ENCODE measurements around the gene ADAP1. TPM values are rescaled to one million over a fixed set of nuclear protein-coding genes. Genes with fewer than 3 reads are reported as not detected.

ADAP1 gene
- total and polyA plus RNA-seq, 2 of the 13 experiments (the other 11 are each of a cell fraction or from before 2014, with no cell fraction given): 10.5 to 24.6 TPM

DNA sequence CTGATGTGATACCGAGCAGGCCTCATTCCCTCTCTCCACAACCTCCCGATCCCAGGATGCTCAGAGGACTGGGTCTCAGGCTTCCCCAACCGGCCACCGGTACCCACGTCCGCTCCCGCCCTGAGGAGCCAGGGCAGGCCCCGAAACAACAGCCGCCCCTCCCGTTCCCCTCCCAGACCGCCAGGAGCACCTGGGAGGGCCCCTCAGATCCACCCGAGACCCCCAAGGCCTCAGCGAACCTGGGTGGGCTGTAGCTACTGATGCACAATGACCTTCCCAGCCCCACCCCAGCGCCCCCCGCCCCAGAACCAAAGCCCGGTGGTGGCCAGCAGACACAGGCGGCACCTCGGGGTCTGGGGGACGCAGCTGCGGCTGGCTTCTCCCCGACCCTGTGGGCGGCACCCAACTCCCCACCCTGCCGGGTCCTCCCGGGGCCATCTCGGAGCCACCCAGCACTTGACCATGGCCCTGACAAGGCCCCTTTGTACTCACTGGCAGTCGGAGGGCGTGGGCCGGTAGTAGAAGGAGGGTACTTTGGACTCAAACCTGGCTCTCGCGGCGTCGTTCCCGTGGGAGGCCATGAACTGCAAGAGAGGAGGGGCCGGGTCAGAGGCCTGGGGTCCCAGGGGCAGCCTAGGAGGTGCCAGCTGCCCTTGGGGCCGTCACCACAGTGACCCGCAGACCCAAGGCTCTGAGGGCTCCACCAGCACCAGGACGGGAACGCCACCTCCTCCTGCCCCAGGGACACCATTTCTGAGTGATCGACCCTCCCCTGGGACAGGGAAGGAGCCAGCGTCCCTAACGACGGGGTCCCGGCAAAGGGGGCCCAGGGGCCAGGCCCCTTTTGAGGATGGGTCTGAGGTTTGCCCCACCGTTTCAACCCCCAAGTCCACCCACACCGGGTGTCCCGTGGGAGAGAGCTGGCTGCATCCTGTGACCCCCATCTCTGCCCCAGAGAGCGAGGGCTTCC lies 28.1 kb downstream of the ADAP1 start (continued):
- TF ChIP-seq TBL1XR1 (IDR thresholded peaks at IDR 0.05; ENCODE audit: borderline replicate concordance, low read length, partially characterized antibody) (peak; percentile 94), TBX3 (IDR thresholded peaks at IDR 0.05; ENCODE audit: borderline replicate concordance) (no peak), GATAD2A (CRISPR knock-in tag; IDR thresholded peaks at IDR 0.05) (peak; percentile 89), EHMT2 (IDR thresholded peaks at IDR 0.05; ENCODE audit: borderline replicate concordance, low read depth, low read length) (no peak), ZNF768 (CRISPR knock-in tag; IDR thresholded peaks at IDR 0.05) (no peak), DNMT1 (CRISPR knock-in tag; IDR thresholded peaks at IDR 0.05) (0 out of 2 replicates have a peak, but pooled peaks have one; percentile 44), SOX6 (IDR thresholded peaks at IDR 0.05) (no peak), SOX6 (CRISPR knock-in tag; IDR thresholded peaks at IDR 0.05) (peak; percentile 89), ZNF782 (CRISPR knock-in tag; IDR thresholded peaks at IDR 0.05; ENCODE audit: borderline replicate concordance) (no peak), AGO1 (IDR thresholded peaks at IDR 0.05; ENCODE audit: low read depth, low read length, poor library complexity, severe bottlenecking) (no peak), JUND (CRISPR knock-in tag; IDR thresholded peaks at IDR 0.05) (peak; percentile 30; the same call in 1 of the 2 replicates), SIX4 (CRISPR knock-in tag; IDR thresholded peaks at IDR 0.05) (no peak), ZBTB7A (CRISPR knock-in tag; IDR thresholded peaks at IDR 0.05) (peak; percentile 92), ZNF746 (CRISPR knock-in tag; IDR thresholded peaks at IDR 0.05) (peak; percentile 88; the same call in 1 of the 2 replicates), NFE2L2 (IDR thresholded peaks at IDR 0.05; ENCODE audit: low read length) (no peak), ZNF337 (CRISPR knock-in tag; IDR thresholded peaks at IDR 0.05; ENCODE audit: borderline replicate concordance, low read depth) (0 out of 2 replicates have a peak, but pooled peaks have one; percentile 55), SNAPC2 (CRISPR knock-in tag; IDR thresholded peaks at IDR 0.05) (no peak), NRL (CRISPR knock-in tag; IDR thresholded peaks at IDR 0.05; ENCODE audit: borderline replicate concordance) (no peak), KLF16 (CRISPR knock-in tag; IDR thresholded peaks at IDR 0.05) (peak in 1 of 2 experiments; percentile 55; a peak in 2 of 4 replicates), DMAP1 (CRISPR knock-in tag; IDR thresholded peaks at IDR 0.05) (peak; percentile 73)
- TF ChIP-seq, protein P1, sequence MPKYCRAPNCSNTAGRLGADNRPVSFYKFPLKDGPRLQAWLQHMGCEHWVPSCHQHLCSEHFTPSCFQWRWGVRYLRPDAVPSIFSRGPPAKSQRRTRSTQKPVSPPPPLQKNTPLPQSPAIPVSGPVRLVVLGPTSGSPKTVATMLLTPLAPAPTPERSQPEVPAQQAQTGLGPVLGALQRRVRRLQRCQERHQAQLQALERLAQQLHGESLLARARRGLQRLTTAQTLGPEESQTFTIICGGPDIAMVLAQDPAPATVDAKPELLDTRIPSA (CRISPR knock-in tag; IDR thresholded peaks at IDR 0.05; ENCODE audit: borderline replicate concordance): no peak
- TF ChIP-seq, protein P2, sequence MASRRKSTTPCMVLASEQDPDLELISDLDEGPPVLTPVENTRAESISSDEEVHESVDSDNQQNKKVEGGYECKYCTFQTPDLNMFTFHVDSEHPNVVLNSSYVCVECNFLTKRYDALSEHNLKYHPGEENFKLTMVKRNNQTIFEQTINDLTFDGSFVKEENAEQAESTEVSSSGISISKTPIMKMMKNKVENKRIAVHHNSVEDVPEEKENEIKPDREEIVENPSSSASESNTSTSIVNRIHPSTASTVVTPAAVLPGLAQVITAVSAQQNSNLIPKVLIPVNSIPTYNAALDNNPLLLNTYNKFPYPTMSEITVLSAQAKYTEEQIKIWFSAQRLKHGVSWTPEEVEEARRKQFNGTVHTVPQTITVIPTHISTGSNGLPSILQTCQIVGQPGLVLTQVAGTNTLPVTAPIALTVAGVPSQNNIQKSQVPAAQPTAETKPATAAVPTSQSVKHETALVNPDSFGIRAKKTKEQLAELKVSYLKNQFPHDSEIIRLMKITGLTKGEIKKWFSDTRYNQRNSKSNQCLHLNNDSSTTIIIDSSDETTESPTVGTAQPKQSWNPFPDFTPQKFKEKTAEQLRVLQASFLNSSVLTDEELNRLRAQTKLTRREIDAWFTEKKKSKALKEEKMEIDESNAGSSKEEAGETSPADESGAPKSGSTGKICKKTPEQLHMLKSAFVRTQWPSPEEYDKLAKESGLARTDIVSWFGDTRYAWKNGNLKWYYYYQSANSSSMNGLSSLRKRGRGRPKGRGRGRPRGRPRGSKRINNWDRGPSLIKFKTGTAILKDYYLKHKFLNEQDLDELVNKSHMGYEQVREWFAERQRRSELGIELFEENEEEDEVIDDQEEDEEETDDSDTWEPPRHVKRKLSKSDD (CRISPR knock-in tag; IDR thresholded peaks at IDR 0.05; ENCODE audit: low read depth): peak; percentile 39; the same call in 1 of the 2 replicates
- TF ChIP-seq, protein P3, sequence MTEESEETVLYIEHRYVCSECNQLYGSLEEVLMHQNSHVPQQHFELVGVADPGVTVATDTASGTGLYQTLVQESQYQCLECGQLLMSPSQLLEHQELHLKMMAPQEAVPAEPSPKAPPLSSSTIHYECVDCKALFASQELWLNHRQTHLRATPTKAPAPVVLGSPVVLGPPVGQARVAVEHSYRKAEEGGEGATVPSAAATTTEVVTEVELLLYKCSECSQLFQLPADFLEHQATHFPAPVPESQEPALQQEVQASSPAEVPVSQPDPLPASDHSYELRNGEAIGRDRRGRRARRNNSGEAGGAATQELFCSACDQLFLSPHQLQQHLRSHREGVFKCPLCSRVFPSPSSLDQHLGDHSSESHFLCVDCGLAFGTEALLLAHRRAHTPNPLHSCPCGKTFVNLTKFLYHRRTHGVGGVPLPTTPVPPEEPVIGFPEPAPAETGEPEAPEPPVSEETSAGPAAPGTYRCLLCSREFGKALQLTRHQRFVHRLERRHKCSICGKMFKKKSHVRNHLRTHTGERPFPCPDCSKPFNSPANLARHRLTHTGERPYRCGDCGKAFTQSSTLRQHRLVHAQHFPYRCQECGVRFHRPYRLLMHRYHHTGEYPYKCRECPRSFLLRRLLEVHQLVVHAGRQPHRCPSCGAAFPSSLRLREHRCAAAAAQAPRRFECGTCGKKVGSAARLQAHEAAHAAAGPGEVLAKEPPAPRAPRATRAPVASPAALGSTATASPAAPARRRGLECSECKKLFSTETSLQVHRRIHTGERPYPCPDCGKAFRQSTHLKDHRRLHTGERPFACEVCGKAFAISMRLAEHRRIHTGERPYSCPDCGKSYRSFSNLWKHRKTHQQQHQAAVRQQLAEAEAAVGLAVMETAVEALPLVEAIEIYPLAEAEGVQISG (CRISPR knock-in tag; IDR thresholded peaks at IDR 0.05): peak; percentile 59
